HG03025 (cell line): ENCODE results near the gene ZNF830.
"Not testable (repeated sequence)": the region's sequence is repeated elsewhere in the genome, so short reads cannot be mapped to it uniquely, and the experiment has no call there.

Experiments used
- ATAC-seq: cut with Tn5 transposase; IDR thresholded peaks from one replicate; pipeline ENCODE4 v1.9.1; 2021; ENCODE audit warnings: mild to moderate bottlenecking, moderate library complexity; ENCODE audit not compliant: unreplicated experiment, low FRiP score

Gene ZNF830

DNA sequence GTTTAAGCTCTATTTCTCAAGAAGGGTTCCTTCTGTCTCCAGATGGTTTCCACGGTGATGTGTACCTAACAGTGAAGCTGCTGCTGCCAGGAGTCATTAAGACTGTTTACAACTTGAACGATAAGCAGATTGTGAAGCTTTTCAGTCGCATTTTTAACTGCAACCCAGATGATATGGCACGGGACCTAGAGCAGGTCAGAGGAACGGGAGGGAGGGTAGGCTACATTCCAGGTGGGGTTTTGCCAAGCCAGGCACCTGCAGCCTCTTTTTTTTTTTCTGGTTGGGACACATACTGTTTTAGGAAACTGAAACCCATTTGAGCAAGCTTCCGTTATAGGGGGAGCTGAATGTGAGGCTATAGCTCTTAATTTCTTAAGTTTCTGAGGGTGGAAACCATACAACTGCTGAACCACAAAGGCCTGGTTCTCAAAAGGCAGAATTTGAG, 29.6 kb downstream of the ZNF830 start:
- no peak for ATAC-seq

DNA sequence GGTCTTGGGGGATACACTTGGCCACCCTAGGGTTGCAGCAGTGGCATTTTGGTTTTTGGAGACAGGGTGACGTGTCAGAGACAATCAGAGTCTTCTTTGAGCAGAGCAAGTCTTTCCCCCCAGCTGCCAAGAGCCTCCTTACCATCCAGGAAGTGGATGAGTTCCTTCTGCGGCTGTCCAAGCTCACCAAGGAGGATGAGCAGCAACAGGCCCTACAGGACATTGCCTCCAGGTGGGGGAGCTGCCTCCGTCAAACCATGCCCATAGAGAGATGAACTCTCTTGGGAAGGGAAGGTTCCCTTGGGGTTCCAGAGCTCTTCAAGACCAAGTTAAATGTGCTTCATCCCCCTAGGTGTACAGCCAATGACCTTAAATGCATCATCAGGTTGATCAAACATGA, 30.3 kb downstream of the ZNF830 start:
- ATAC-seq = no peak

DNA sequence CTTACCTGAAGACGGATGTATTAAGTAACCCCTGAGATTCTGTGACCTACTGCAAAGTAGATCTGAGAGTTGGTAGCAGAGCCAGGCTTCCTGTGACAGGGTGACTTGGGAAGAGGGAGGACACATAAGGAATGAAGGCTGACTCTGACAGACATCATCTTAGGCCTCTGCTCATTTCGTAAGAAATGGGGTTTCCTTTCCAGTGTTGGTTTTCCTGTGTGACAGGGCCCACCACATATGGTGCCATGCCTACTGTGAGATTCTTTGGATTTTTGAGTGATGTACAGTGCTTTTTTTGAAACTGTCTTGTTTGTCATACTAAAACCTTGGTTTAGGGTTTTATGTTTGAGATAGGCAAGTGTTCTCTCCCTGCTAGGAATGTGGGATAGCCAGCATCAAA, 31.7 kb downstream of the ZNF830 start:
- no peak for ATAC-seq

DNA sequence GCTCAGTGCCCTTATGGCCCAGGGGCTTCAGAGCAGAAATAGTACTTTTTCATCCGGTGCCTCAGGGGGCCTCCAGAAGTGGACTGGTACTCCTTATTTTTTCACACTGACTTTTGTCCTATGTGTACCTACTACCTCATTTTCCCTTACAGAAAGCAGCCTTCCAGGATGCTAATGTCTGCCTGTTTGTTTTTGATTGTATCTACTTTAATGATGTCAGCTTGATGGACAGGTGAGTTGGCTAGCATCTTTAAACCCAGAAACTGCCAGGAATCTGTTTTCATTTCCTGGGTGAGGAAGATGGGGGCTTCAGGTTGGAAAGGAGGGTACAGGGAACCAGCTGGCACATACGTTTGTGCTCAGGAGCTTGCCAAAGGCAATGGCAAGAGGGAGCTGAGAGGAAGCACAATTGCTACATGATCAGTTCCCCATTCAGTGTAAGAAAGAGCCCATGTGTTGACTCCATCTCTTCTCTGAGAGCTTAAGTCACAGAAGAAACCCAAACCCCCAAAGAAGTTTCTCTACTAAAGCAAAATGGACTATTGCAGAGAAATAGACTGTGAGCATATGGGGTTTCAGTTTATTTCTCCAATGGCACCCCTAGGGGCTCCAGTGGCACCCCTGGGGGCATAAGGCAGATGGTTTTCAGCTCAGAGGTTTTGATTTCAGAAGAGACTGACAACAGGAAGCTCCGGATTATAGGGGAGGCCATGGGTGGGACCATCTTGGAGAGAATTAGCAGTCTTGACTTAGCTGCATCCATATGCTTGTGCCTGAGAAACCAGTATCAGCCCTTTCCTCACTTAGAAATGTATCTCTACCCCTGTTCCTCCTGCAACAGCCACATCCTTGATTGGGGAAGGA, 35.3 kb downstream of the ZNF830 start:
- ATAC-seq = no peak

DNA sequence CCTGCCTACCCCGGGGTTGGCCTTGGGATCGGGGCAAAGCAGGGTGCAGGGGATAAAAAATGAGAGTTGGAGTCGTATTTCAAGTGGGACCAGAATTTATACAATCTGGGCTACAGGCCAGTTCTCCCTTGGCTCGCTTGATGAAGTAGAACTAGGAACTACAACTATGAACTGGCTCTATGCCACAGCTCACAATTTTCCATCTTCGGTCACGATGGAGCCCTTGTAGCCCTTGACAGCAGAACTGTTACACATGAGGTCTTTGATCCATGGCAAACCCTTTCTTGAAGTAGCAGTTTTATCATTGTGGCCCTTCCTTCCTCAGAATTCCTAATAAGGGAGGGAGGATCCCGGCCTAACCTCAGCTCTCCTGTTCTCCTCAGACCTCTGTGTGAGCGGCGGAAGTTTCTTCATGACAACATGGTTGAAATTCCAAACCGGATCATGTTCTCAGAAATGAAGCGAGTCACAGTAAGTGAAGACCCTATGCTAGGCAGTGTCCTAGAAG, 36.1 kb downstream of the ZNF830 start:
- no peak for ATAC-seq

DNA sequence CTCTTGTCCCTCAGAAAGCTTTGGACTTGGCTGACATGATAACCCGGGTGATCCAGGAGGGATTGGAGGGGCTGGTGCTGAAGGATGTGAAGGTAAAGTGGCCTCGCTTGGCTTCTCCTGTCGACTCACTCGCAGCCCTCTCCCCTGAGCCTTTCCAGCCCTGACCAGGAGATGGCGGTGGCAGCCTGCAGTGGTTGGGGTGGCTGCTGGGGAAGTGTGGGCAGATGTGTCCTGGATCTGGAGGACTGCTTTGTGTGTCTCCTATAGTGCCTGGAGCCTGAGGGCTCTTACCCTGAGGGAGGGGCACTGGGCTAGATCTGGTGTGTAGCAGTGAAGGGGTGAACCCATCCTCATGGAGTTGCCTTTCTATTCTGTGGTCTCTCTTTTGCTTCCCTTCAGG, 36.9 kb downstream of the ZNF830 start:
- no peak for ATAC-seq

DNA sequence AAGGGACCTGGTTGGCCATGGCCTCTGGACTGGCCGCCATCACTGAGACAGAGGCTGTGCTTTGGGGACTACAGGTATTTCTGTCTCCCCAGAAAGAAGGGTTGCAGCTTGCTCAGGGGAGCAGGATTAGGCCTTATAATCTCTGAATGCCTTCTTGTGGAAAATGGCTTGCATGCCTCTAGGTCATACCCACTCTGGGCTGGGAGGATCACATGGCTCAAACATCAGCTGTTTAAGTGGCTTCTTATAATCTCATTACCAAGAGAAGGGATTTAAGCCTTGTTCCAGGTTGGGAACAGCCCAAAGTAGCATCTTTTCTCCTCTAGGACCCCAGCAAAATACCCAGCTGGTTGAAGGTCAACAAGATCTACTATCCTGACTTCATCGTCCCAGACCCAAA, 38.1 kb downstream of the ZNF830 start:
- no peak for ATAC-seq

DNA sequence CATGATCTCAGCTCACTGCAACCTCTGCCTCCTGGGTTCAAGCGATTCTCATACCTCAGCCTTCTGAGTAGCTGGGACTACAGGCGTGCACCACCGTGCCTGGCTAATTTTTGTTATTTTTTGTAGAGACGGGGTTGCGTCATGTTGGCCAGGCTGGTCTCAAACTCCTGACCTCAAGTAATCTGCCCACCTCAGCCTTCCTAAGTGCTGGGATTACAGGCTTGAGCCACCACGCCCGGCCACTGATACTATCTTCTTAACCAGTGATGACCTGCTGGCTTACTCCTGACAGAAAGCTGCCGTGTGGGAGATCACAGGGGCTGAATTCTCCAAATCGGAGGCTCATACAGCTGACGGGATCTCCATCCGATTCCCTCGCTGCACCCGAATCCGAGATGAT, 39.6 kb downstream of the ZNF830 start:
- ATAC-seq = not testable (repeated sequence)

DNA sequence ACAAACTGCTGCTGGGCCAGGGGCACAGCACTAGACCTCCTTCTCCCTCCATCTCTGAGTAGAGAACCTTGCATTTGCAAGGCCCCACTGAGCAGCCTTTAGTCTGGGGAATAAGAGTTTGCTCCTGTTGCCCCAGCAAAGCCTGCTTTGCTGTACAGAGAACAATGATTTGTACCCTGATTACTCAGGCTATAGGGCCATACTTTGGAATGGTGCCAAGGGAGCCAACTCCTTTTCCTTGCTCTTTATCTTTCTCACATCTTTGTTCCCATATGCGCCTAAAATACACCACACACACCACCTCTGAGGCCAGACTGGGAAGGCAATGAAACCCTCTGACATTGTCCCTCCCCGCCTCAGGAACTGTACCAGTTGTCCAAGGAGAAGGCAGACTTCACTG, 40.2 kb downstream of the ZNF830 start:
- ATAC-seq = no peak

DNA sequence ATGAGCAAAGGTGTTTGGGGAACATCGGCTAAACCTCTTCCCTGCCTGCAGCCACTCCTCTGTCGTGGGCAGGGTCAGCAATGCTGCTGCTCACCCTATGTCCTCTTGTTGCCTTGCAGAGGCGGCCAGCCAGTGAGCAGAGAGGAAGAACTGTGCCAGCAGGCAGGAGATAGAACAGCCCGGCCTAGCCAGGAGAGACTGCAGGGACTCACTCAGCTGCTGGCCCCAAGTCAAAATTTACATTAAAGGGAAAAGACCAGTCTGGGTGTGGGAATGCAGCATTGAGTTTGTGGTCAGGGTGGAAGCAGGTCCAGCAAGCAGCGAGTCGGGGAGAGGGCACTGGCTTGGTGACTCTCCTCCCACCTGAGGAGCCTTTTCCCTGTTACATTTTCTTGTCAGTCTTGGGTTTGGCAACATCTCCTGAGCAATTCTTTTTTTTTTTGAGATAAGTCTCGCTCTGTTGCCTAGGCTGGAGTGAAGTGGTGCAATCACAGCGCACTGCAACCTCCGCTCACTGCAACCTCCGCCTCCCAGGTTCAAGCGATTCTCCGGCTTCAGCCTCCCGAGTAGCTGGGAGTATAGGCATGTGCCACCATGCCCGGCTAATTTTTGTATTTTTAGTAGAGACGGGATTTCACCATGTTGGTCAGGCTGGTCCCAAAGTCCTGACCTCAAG, 41.7 kb downstream of the ZNF830 start:
- ATAC-seq = no peak

DNA sequence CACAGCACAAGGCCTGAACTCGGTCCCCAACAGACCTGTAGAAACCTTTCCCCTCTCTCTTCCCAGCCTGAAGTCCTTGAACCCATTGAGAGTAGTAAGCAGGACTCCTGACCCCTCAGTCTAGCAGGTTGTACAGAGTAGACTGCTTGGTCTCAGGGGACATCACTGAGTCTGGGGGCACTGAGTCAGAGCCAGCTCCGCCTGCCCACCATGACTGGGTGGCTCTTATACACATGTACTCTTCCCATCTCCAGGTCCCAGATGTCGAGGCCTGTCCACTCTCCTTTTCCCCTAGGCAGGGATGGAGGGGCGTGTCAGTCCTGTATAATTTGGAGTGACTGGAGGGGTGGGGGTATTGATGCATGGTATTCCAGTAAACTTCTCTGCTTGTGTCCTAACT, 42.4 kb downstream of the ZNF830 start:
- ATAC-seq = no peak

DNA sequence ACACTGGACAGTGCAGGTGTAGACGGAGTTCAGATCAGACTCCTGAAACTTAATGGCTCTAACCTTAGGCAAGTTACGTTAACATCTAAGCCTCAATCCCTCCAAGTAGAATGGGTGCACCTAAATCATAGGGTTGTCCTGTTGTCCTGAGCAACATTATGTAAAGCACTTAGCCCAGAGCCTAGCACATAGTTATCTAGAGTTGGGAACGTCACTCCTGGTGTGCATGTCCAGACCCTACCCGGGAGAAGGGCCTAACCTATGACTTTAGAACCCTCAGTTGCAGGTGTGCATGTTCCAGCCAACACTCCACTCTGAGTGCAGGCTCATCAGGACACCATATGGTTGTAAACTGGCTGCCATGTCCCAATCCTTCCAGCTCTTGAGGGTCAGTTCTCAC, 45.0 kb downstream of the ZNF830 start:
- ATAC-seq = no peak

DNA sequence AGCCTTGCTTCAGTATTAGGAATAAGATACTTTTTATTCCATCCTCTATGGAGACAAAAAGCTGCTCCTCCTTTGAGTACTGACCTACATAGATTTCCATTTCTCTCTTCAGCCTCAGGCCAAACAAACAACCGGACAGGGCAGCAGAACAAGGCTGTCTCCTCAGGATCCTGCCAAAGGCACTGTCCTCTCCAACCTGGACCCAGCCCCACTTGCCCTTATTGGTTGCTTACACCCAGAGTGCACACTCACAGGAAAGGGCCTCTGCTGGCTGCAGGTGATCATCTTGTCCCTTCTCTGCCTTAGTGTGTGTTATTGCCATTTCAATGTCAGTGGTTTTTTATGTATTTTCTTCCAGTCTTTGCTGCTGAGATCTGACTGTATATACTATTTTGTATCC, 45.6 kb downstream of the ZNF830 start:
- no peak for ATAC-seq

DNA sequence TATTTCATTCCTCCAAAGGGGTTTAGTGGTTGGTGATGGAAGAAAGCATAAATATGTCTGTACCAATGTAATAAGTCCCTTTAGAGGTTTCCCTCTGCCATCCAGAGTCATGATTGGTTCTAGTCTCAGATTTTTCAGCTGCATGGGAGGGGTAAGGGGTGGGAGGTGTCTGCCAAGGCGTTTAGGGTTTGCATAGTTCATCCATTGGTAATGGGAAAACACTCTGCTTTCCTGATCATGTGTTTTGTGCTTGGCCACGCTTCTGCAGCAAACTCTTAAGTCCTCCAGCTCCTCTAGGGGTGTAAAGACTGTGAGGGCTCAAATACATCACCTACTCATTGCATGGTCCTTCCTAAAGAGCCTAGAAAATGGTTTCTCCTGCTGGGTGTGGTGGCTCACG, 48.8 kb downstream of the ZNF830 start:
- no peak for ATAC-seq

DNA sequence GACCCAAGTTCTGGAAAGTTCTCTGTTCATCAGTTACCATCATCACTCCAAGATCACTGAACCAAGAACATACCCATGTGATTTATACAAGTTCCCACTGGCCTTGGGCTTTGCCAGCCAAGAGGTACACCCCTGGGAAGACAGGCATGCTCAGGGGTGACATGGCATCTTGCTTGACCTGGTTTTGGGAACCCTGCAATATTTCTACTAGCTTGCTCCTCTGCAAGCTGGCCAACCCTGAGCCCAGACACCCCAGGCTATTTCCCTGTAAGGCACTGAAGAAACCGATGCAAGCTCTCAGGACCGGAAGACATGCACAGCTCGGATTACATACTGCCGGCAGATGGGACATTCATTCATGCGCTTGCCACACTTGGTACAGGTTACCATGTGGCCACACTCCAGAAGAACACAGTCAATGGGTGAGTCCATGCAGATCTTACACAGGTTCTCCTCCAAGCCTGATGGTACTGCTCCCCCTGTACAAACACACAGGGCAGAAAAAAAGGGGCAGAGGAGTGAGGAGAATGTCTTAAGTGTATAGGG, 50.4 kb downstream of the ZNF830 start:
- ATAC-seq = no peak
